Measurements from ENCODE around the gene SUN5.

- TF ChIP-seq CTCF (IDR thresholded peaks at IDR 0.05) (no peak), EZH2 (IDR thresholded peaks at IDR 0.05; ENCODE audit: borderline replicate concordance, insufficient read depth, low read depth, low read length, poor library complexity, severe bottlenecking) (no peak)
These were observed 17.0 kb downstream of the SUN5 start for GRCh38 chr20:32987044-32987825.

Measured in B cell (primary cell).